HL-60 (cell line): ENCODE measurements around the gene ZNF827.

ENCODE experiments used
- DNase-seq, 2 experiments: peaks; one replicate each; pipeline ENCODE4 v3.0.0-alpha.2; 2010 to 2020; ENCODE audit warnings: low read depth in 1 of 2, low spot score in 1 of 2
- H3K27ac ChIP-seq: fragments of 250-450 bp; sonication (Bioruptor Pico); replicated peaks from 2 replicates; pipeline ENCODE4 v1.5.1; 2020; ENCODE audit warnings: mild to moderate bottlenecking, moderate library complexity
- H3K27me3 ChIP-seq: fragments of 250-450 bp; sonication (Bioruptor Pico); 2 replicates; pipeline ENCODE4 v1.5.1; 2021; ENCODE audit warnings: mild to moderate bottlenecking, moderate library complexity; ENCODE audit not compliant: insufficient read depth, poor library complexity, severe bottlenecking
- H3K4me3 ChIP-seq: replicated peaks from 2 replicates; pipeline ENCODE4 v1.5.1; 2011; ENCODE audit warnings: mild to moderate bottlenecking, control low read depth, low read length; ENCODE audit not compliant: insufficient read depth
- GABPA ChIP-seq: IDR thresholded peaks from 2 replicates; pipeline ENCODE4 v1.6.1; 2012; ENCODE audit warnings: low read depth
- POLR2AphosphoS5 ChIP-seq: IDR thresholded peaks from 2 replicates; pipeline ENCODE4 v1.6.1; 2012; ENCODE audit warnings: low read depth
- SPI1 ChIP-seq: IDR thresholded peaks from 2 replicates; pipeline ENCODE4 v1.6.1; 2012; ENCODE audit warnings: low read depth, mild to moderate bottlenecking, borderline replicate concordance
- TF ChIP-seq, protein P1 (sequence below): IDR thresholded peaks from 2 replicates; pipeline ENCODE4 v1.6.1; 2012; ENCODE audit warnings: low read depth; ENCODE audit not compliant: insufficient replicate concordance
- TF ChIP-seq, protein P2 (sequence below): IDR thresholded peaks from one replicate; pipeline ENCODE4 v1.5.1; 2011; ENCODE audit warnings: low read length, control low read depth, inconsistent platforms; ENCODE audit not compliant: insufficient read depth

The ZNF827 gene

DNA sequence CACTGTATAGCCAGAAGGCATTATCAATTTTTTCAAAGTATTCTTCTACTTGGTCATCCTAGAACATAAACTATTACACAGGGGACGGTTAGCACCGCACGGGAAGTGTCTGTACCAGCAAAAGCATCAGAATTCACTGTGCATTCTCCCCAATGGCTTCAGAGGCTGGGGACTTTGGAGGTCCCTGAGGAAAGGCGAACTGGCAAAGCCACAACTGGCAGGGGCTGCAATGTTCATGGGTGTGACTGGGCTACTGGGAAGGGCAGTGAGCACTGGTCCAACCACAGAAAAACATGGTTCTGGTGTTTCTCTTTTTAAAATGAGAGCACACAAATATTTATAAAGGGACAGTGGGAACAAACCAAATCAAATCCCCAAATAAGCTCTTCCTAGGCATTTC, 175.2 kb downstream of the ZNF827 start:
- H3K27ac ChIP-seq, result no peak overlapping the region
- H3K4me3 ChIP-seq, result no peak overlapping the region
- no peak for DNase-seq
- TF ChIP-seq, protein P1, sequence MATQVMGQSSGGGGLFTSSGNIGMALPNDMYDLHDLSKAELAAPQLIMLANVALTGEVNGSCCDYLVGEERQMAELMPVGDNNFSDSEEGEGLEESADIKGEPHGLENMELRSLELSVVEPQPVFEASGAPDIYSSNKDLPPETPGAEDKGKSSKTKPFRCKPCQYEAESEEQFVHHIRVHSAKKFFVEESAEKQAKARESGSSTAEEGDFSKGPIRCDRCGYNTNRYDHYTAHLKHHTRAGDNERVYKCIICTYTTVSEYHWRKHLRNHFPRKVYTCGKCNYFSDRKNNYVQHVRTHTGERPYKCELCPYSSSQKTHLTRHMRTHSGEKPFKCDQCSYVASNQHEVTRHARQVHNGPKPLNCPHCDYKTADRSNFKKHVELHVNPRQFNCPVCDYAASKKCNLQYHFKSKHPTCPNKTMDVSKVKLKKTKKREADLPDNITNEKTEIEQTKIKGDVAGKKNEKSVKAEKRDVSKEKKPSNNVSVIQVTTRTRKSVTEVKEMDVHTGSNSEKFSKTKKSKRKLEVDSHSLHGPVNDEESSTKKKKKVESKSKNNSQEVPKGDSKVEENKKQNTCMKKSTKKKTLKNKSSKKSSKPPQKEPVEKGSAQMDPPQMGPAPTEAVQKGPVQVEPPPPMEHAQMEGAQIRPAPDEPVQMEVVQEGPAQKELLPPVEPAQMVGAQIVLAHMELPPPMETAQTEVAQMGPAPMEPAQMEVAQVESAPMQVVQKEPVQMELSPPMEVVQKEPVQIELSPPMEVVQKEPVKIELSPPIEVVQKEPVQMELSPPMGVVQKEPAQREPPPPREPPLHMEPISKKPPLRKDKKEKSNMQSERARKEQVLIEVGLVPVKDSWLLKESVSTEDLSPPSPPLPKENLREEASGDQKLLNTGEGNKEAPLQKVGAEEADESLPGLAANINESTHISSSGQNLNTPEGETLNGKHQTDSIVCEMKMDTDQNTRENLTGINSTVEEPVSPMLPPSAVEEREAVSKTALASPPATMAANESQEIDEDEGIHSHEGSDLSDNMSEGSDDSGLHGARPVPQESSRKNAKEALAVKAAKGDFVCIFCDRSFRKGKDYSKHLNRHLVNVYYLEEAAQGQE, result no peak
- no peak for TF ChIP-seq SPI1
- TF ChIP-seq, protein P2, sequence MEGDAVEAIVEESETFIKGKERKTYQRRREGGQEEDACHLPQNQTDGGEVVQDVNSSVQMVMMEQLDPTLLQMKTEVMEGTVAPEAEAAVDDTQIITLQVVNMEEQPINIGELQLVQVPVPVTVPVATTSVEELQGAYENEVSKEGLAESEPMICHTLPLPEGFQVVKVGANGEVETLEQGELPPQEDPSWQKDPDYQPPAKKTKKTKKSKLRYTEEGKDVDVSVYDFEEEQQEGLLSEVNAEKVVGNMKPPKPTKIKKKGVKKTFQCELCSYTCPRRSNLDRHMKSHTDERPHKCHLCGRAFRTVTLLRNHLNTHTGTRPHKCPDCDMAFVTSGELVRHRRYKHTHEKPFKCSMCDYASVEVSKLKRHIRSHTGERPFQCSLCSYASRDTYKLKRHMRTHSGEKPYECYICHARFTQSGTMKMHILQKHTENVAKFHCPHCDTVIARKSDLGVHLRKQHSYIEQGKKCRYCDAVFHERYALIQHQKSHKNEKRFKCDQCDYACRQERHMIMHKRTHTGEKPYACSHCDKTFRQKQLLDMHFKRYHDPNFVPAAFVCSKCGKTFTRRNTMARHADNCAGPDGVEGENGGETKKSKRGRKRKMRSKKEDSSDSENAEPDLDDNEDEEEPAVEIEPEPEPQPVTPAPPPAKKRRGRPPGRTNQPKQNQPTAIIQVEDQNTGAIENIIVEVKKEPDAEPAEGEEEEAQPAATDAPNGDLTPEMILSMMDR, result no peak
- no peak for TF ChIP-seq POLR2AphosphoS5
- TF ChIP-seq GABPA, result no peak
- no peaks in the 10 kb centered on the region for H3K27me3 ChIP-seq

DNA sequence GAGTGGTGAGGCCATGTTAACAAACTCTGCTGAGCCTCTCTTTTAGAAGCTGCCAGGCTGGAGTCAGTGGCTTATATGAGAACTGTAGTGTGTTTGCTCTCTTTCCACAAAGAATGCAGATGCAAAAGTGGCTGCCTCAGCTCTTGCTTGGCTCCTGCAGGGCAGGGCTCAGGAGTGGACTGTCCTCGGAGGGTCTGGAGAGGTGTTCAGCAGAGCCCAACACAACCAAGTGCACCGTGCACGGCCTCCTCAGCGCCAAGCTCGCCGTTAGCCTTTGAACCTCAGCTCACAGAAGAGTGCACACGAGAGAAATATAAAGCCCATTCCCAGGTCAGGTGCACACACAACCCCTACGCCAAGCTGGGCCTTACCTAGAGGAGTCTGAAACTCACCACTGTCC, 175.9 kb downstream of the ZNF827 start:
- Histone ChIP-seq H3K27me3 (no peaks in the 10 kb centered on the region), H3K27ac (no peak overlapping the region), H3K4me3 (no peak overlapping the region)
- DNase-seq, result no peak
- TF ChIP-seq, protein P2, result no peak
- TF ChIP-seq SPI1 (no peak), POLR2AphosphoS5 (no peak), GABPA (no peak)

DNA sequence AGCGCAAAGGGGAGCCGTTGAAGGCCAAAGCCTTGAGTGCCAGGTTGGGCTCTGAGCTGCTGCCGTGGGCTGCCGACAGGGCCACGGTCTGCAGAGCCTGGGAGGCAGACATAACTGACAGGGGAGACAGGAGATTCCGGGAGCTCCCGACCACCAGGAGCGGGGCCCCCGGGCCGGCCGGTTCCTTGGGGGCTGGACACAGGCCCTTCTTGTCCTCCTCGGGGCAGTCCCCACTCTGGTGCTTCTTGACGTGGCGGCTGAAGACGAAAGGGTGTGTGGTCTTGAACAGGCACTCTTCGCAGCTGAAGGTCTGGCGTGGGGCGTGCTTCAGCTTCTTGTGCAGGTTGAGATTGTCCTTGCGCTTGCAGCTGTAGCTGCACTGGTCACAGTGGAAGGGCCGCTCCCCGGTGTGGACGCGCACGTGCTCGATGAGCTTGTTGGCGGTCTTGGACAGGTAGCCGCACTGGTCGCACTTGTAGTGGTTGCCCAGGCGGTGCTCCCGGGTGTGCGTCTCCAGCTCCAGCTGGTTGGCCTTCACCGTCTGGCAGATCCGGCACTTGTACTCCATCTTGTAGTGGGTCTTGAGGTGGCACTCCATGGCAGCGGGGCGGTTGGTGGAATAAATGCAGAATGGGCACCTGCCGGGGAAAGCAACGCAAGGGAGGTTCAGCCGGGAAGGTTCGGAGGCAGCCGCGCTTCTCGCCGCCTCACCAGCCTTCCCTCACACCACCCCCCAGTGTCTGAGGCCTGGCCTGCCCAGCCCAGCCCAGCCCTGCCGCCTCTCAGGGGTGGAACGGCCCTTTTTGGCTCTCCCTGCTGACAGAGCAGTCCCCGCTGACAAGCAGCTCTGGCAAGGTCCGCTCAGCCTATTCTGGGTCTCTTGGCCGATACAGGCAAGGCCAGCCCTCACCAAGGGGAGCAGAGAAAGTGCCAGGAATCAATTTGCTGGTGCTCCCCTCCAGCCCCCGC, 177.4 kb downstream of the ZNF827 start:
- Histone ChIP-seq H3K4me3 (no peak overlapping the region), H3K27ac (no peak overlapping the region), H3K27me3 (no peaks in the 10 kb centered on the region)
- no peak for DNase-seq
- TF ChIP-seq, protein P1, result no peak
- TF ChIP-seq SPI1 (no peak), GABPA (no peak), POLR2AphosphoS5 (no peak)
- TF ChIP-seq, protein P2, result no peak
